ENCODE measurements around the gene SEC22B. TPM values are rescaled to one million over a fixed set of nuclear protein-coding genes. Genes with fewer than 3 reads are reported as not detected.

The SEC22B gene
- total RNA-seq, 2 donors from 2014 or later, result 24.2 to 28.1 TPM

Other genes starting within 250 kb of the SEC22B start
- 10 to 100 TPM; 50.7 to 66.6 TPM for gene NOTCH2, start 106.9 kb downstream of the SEC22B start, total RNA-seq
- 1 to 10 TPM; 2.8 to 3.5 TPM for gene NBPF8, start 238.5 kb upstream of the SEC22B start, total RNA-seq

Data from left colon (tissue), 2 donors.